Stimulated activated CD8-positive, alpha-beta memory T cell treated with anti-CD3 and anti-CD28 coated beads, Interleukin-4, amount 100 ng/mL, for 4 hours (primary cell): ENCODE data around the gene PNMT.
"Not testable (repeated sequence)": the region's sequence is repeated elsewhere in the genome, so short reads cannot be mapped to it uniquely, and the experiment has no call there.

Source experiments
- DNase-seq, 2 donors: peaks; one replicate each; pipeline ENCODE4 v3.0.0-alpha.2; 2020; ENCODE audit warnings: low read depth in 2 of 2, low spot score in 1 of 2

PNMT gene

DNA sequence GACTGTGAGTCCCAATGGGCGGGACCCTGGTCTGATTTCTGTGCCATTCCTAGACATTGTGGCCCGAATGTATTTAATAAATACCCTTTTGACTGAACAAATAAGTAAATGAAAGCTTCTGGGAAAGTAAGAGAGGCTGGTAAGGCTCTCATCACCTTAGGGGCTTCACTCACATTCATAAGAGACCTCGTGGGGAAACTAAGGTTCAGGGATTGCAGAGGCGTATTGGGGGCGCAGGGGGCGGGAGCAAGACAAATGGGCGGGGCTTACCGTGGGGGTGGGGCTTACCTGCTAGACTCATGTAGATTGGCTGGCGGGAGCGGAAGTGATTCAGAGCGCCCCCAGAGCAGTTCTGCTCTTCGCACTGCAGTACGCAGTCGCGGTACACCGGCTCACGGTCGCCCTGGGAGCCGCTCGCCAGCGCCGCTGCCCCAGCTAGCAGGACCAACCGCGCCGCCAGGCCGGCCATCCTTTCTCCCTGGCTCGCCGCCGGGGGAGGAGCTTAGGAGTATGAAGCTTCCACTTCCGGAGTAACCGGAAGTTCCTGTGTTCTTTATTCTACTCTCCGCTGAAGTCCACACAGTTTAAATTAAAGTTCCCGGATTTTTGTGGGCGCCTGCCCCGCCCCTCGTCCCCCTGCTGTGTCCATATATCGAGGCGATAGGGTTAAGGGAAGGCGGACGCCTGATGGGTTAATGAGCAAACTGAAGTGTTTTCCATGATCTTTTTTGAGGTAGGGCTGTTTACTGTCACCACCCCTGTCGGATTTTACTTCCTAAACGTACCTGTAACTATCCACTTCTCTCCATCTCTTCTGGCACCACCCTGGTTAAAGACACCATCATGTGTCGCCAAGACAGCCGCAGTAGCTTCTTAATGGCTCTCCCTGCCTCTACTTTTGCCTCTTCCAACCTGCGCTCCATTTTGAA lies 19.6 kb downstream of the PNMT start, which contains the start of gene PGAP3:
PGAP3 (minus strand) TSS at position 512 of the 929 bp plus-strand sequence; CDS start at position 469, 43 bp downstream.
- peak; percentile 75 to 76 for DNase-seq

DNA sequence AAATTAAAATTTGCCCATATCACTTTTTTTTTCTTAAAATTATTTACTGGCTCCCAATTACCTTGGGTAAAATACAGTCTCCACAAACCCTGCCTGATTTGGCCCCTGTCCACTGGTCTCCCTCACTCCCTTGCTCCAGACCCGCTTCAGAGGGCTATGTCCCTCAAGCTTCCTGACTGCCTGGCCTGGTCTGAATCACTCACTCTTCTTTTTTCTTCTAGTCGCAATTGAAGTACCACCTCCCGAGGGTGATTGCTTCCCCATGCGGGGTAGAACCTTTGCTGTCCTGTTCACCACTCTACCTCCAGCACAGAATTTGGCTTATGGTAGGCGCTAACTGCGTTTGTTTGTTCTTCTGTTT lies 20.2 kb downstream of the PNMT start:
- no peak for DNase-seq

DNA sequence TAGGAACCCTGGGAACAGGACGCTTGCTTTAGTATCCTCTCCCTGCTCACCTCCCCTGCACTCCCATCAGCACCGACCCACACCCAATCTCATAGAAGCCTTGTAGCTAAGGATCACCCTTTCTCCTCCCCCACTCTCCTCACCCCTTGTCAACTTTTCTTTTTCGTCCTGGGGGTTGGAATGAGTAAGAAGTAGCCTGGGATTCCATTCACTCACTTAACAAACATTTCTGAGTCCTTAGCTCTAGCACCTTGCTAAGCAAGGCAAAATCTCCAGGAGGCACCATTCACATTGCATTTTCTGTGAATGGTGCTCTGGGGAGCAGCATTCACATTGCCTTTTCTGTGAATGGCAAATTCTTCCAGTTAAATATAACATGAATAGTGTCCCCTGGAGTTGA lies 20.7 kb downstream of the PNMT start:
- no peak for DNase-seq

DNA sequence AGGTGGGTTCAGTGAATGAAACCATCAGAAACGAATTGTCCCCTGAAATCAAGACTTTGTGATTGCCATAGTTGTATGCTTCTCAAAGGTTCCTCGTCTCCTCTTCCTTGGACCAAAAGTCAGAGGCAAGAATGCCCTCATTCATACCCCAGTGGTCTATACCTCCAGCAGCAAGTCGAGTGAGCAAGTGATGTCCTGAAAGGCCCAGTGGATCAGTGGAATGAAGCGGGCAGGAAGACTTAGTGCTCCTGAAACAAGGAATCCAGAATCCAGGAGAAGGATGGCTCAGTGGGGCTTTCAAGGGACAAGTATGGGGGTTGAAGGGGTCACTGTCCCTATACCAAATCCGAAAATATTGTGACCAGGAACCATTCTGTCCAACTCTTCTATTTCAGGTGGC lies 26.3 kb downstream of the PNMT start:
- DNase-seq: no peak

DNA sequence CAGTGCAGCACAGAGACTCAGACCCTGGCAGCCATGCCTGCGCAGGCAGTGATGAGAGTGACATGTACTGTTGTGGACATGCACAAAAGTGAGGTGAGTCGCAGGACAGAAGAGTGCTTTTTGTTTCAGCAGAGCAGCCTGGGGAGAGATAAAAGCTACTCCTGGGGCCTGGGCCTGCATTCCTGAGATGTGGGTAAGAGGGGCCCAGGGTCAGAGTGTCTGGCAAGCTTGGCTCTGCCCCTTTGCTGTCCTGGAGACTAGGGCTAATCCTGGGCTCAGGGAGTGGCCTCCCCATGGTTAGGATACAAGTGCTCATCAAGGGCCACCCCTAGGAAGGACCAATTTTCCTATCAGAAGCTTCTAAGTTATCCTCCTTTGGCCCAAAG lies 26.8 kb downstream of the PNMT start:
- DNase-seq: no peak

DNA sequence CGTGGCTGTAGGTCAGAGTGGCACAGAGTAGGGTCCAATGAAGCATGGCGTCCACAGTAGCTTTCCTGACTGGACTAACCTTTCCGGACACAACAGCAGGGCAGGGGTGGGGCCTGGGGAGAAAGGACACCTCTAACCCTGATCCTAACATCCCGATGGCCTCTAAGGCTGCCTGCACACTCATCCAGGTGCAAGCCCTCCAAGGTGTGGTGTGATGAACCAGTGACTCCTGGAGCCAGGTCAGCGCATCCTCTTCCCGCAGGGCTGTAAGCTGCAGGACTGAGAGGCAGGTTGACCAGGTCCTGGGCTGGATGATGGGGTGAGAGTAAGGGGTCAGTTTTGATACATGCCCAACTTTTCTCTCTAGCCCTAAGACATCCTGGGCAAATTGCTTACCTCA lies 28.5 kb downstream of the PNMT start:
- no peak for DNase-seq

DNA sequence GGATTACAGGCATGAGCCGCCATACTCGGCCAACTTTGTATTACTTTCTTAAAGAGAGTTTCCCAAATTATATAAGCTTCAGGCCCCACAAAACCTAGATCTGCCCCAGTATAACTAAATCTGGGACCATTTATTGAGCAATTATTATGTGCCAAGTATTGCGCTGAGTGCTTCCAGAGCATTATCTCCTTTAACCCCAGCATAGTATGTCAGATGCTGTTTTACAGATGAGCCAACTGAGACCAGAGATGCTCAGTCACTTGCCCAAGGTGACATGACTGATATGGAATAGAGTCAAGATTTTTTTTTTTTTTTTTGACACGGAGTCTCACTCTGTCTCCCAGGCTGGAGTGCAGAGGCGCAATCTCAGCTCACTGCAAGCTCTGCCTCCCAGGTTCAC lies 29.7 kb downstream of the PNMT start:
- DNase-seq: no peak

DNA sequence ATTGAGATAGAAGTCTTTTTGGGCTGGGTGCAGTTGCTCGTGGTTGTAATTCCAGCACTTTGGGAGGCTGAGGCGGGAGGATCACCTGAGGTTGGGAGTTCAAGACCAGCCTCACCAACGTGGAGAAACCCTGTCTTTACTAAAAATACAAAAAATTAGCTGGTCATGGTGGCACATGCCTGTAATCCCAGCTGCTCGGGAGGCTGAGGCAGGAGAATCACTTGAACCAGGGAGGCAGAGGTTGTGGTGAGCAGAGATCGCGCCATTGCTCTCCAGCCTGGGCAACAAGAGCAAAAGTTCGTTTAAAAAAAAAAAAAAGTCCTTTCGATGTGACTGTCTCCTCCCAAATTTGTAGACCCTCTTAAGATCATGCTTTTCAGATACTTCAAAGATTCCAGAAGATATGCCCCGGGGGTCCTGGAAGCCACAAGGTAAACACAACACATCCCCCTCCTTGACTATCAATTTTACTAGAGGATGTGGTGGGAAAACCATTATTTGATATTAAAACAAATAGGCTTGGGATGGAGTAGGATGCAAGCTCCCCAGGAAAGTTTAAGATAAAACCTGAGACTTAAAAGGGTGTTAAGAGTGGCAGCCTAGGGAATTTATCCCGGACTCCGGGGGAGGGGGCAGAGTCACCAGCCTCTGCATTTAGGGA lies 31.0 kb downstream of the PNMT start:
- DNase-seq: not testable (repeated sequence)

DNA sequence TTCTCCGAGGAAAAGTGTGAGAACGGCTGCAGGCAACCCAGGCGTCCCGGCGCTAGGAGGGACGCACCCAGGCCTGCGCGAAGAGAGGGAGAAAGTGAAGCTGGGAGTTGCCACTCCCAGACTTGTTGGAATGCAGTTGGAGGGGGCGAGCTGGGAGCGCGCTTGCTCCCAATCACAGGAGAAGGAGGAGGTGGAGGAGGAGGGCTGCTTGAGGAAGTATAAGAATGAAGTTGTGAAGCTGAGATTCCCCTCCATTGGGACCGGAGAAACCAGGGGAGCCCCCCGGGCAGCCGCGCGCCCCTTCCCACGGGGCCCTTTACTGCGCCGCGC lies 31.5 kb downstream of the PNMT start, which contains the start of gene ERBB2:
ERBB2 (plus strand) TSS at position 247 of the 330 bp plus-strand sequence. CDS start 175 bp downstream, outside the sequence.
- DNase-seq: no peak

DNA sequence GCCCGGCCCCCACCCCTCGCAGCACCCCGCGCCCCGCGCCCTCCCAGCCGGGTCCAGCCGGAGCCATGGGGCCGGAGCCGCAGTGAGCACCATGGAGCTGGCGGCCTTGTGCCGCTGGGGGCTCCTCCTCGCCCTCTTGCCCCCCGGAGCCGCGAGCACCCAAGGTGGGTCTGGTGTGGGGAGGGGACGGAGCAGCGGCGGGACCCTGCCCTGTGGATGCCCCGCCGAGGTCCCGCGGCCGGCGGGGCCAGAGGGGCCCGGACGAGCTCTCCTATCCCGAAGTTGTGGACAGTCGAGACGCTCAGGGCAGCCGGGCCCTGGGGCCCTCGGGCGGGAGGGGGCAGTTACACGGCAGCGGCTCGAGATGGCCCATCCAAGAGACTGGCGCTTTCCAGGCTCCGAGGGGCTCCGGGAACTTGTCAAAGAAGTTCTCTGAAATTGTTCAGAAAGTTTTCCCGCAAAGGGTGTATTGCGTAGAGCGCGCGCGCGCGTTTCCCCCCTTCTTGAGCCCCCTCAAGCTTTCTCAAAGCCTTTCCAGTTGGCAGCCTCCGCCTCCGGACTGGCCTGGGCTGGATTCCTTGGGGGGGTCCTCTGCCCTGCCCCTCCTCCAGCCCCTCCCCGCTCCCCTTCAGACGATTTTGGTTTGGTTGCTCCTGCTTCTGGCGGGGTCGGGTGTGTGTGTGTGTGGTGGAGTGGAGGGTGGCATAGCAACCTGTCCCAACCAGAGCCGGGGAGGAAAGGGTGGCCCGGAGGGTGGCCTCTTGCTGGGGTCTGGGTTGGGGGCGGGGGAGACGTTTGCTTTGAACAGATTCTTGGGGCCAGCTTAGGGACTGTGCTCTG lies 32.1 kb downstream of the PNMT start:
- no peak for DNase-seq

DNA sequence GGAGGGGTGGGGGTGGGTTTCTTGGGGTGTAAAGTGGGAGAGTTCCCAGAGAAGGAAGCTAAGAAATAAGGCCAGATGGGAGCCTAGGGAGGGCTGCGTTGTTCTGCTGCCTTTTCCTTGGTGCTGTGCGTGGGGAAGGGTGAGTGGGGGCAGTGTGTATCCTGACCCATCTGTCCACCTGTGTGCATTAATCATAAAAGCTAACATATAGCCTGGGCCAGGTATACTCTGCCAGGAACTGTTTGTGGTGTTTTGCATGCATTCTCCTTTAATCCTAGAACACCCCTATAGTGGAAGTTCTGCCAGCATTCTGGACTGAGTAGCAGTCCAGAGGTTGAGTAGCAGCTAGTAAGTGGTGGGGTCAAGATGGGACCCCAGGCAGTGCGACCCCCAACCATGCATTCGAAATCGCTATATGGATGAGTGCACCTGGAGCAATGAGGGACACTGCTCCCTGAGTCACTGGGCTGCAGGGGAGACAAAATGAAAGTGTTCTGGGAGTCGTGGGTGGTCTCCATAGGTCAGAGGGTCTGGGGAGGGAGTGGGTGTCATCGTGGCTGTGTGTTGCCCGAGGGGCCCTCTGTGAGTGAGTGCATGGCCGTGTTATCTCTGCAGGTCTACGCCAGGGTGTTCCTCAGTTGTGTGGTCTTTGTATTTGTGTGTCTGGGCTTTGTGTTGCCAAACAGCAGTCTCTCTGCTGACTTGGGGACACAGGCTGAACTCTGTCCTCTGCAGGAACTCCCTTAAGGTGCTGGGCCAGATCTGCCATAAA lies 32.9 kb downstream of the PNMT start:
- no peak for DNase-seq

DNA sequence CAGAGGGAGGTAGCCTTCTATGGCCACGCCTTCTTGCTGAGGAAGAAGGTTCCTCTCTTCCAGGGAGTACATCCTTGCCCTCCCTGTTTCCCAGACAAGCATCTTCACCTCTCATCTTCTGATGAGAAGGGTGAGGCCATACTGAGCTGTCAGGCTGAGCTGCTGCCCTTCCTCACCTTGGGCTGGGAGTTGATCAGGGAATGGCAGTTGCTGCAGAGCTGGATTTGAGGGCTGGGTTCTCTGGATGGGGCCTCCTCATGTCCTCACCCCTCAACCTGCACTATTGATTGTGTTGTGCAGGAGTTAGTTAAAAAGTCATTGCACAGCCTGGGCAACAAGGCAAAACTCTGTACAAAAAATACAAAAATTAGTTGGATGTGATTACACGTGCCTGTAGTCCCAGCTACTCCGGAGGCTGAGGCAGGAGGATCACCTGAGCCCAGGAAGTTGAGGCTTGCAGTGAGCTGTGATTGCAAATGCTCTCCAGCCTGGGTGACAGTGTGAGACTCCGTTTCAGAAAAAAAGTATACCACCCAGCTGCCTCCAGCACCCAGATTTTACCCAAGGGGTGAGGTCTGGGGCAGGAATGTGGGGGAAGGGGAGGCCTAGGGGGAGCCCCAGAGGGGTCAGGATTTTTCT lies 33.6 kb downstream of the PNMT start:
- DNase-seq: no peak

DNA sequence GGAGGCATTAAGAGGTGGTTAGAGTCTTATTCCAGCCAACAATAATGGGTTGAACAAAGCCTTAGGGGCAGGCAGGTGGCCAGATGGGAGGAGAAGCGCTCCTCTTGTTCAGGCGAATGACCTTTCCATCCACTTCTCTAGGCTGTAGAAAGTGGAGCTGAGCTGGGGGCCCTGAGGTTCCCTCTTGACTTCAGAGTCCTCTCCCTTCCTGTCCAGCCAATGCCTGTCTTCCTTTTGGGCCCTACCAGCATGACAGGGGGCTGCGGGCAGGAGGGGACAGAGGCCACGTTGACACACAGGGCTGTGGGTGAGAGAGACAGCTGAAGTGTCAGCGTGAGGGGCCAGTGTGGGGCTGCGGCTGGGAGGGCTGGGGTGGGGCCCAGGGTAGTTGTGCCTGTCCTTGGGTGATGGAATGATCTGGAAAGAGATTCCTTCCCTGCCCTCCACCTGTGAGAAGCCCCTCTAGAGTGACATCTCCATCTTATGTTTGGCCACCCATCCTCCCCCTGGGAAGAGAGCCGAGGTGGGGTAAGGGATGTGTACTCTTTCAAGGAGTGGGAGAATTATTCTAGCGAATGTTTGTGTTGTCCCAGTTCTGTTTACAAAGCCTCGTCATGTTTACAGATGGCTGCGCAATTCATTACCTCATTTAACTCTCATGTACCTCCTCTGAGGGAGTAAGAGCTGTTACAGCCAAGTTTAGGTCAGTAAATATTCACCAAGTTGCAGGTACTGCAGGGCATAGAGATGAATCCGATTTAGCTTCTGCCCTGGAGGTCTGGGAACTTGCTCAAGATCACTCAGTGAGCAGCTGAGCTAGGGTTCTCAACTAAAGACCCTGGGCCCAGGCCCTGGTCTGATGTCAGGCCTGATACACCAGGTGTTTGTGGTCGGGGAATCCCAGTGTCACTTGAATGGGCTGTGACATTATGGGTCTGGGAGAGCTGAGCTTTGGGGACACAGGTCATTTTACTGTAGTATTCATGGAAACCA lies 34.9 kb downstream of the PNMT start:
- no peak for DNase-seq

DNA sequence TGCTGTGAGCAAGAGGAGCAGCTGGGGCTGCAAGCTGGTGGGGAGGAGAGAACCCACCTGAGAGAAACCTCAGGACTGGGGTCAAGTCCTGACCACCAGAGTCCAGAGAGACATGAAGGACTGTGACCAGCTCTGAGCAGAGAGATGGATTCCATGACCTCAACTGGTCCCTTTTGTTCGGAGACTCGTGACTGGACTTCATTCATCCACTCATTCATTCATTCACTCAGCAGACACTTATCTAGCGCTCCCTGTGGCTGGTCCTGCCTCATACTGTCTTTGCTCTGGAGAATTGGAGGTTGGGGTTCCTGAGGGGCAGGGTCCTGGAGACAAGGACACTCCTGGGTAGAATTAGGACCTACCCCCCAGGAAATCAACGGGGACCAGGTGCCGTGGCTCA lies 35.7 kb downstream of the PNMT start:
- DNase-seq: no peak

DNA sequence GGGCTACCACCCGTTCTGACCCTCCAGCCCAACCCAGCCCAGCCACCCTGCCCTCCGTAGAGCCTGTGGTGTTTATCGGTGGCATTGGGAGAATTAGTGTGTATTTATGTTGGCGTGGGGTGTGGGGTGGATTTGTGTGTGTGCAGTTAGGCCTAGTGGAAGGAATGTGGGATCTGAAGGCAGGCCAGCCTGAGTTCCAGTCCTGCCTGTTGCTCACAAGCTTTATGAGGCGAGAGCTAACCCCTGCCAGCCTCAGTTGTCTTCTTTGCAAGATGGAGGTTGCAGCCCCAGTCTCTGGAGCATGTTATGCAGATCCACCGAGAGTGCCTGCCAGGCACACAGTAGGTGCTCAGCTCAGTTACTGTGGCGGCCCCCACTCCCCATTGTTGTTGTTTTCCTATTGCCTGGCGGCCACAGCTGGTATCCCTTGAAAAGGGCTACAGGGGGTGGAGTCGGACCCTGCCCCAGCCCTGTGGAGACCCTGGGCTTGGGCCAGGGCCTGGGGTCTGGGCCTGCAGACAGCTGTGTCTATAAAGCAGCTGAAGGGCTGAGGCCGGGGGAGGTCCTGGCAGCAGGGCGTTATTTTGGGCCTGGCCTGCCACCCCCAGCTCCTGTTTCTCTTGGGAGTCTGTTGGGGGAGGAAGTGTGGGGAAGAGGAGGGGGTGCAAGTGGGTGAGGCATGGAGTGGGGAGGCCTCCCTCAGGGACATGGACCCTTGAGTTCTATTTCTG lies 36.7 kb downstream of the PNMT start:
- no peak for DNase-seq

DNA sequence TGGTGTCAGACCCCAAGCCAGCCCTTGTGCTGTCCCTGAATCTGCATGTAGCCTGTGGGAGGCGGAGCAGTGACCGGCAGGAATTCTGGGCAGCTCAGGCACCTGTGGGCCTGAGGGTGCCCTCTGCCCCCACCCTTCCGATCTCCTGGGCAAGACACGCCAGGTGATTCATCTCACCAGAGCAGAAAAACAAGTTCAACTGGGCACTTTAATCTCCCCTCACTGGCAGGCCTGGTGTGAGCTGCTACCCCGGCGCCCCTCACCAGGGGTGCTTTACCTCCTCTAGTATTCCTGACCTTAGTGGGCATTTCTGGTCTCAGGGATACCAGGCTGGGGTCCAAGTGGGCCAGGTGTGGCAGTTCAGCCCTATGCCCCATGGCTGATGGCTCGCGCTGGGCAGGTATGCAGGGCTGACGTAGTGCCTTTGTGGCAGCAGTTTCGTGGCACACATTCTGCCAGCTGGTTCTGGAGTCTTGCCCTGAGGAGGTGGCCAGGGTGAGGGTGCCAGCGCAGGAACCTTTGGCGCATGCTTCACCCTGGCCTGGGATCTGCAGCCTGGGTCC lies 37.6 kb downstream of the PNMT start:
- DNase-seq: no peak

DNA sequence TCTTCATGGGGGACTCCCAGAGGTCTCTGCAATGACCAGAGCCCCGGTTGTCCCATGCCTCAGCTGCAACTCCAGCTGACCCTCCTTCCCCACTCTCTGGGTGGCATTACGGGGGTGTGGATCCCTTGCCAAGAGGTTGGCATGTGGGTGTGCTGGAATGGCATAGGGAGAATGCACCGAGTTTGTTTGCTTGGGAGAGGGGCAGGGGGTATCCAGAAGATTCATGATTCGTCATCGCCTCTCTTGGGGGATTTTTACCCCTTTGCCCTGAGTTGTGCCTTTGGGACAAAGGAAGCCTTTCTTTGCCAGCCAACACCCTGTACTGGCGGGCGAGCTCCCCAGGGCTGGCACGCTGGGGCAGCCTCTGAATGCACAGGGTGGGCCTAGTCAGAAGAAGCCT lies 38.1 kb downstream of the PNMT start:
- no peak for DNase-seq

DNA sequence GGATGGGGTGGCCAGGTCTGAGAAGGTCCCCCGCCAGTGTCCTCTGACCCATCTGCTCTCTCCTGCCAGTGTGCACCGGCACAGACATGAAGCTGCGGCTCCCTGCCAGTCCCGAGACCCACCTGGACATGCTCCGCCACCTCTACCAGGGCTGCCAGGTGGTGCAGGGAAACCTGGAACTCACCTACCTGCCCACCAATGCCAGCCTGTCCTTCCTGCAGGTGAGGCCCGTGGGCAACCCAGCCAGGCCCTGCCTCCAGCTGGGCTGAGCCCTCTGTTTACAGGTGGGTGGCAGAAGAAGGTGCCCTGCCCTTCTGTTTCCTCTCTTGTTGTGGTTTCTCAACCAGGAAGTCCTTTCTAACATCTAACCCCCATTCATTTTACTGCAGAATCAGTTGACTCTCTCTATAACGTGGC lies 38.7 kb downstream of the PNMT start:
- DNase-seq: no peak
